Endothelial cell of umbilical vein (primary cell): Measurements from ENCODE around the gene CDC42EP3. TPM values are rescaled to one million over a fixed set of nuclear protein-coding genes. Genes with fewer than 3 reads are reported as not detected.

Experiments used
- BruUV-seq: library from RNA; stranded (reverse); fragments of 400-500 nt; replicated peaks from 2 replicates; lab custom pipeline; 2021; lab: Mats Ljungman, UMichigan
- CTCF ChIA-PET: fragments of 300-600, 350-600 bp; sonication (Branson Sonifier 250); formaldehyde crosslinking; loops from one replicate; lab custom pipeline; 2021; ENCODE audit warnings: antibody characterized with exemption, inconsistent platforms; lab: Charles Lee
- POLR2A ChIA-PET: fragments of 300-600, 350-600 bp; sonication (Branson Sonifier 250); formaldehyde crosslinking; loops from one replicate; lab custom pipeline; 2021; ENCODE audit warnings: antibody characterized with exemption, inconsistent platforms; lab: Charles Lee
- DNase-seq: peaks from one replicate; pipeline ENCODE4 v3.0.0-alpha.2; 2011; ENCODE audit warnings: low read depth, low spot score
- FAIRE-seq: peaks from 2 replicates; lab custom pipeline; 2011; peaks lifted over from hg19 to GRCh38; lab: Jason Lieb, UNC
- H2AFZ ChIP-seq: 2 replicates; pipeline ENCODE4 v1.6.0; 2012; ENCODE audit warnings: low read depth, low read length, control low read depth, inconsistent platforms
- H3K27ac ChIP-seq: 2 replicates; pipeline ENCODE4 v1.5.1; 2011; ENCODE audit warnings: low read depth, mild to moderate bottlenecking, control low read depth, low read length, moderate library complexity; ENCODE audit not compliant: insufficient read depth
- H3K27me3 ChIP-seq, 2 experiments: 2 replicates each; pipeline versions ENCODE4 v1.6.0 to v1.6.1; 2011; ENCODE audit warnings: low read length in 2 of 2, mixed read lengths in 1 of 2; ENCODE audit not compliant: control insufficient read depth in 2 of 2, insufficient read depth in 2 of 2
- H3K36me3 ChIP-seq, 2 experiments: 2 replicates in 1 of 2; 3 replicates in 1 of 2; pipeline ENCODE4 v1.5.1; 2011; ENCODE audit warnings: low read length in 2 of 2, mild to moderate bottlenecking in 1 of 2, moderate library complexity in 1 of 2; ENCODE audit not compliant: control insufficient read depth in 2 of 2, insufficient read depth in 2 of 2; ENCODE audit errors: extremely low read depth in 1 of 2
- H3K4me1 ChIP-seq: 3 replicates; pipeline ENCODE4 v1.5.1; 2011; ENCODE audit warnings: mild to moderate bottlenecking, low read length; ENCODE audit not compliant: control insufficient read depth, insufficient read depth; ENCODE audit errors: extremely low read depth
- H3K4me2 ChIP-seq: 2 replicates; pipeline ENCODE4 v1.6.1; 2011; ENCODE audit warnings: low read length, control low read depth, mixed read lengths; ENCODE audit not compliant: insufficient read depth
- H3K4me3 ChIP-seq, 3 experiments: fragments of 200-600 bp in 1 of 3; sonication (generic), shearing (Covaris generic) in 1 of 3; replicated peaks in 1 of 3; 2 replicates each; pipeline ENCODE4 v1.5.1; 2011 to 2016; ENCODE audit warnings: control low read depth in 3 of 3, low read length in 3 of 3, mild to moderate bottlenecking in 2 of 3, inconsistent platforms in 1 of 3, low read depth in 1 of 3, moderate library complexity in 1 of 3; ENCODE audit not compliant: insufficient read depth in 1 of 3
- H3K79me2 ChIP-seq: 2 replicates; pipeline ENCODE4 v1.6.0; 2012; ENCODE audit warnings: low read length, inconsistent platforms; ENCODE audit not compliant: control insufficient read depth, insufficient read depth
- H3K9ac ChIP-seq: replicated peaks from 2 replicates; pipeline ENCODE3; 2011; ENCODE audit warnings: low read length, control low read depth; ENCODE audit not compliant: insufficient read depth; ENCODE audit errors: extremely low read depth
- H3K9me1 ChIP-seq: replicated peaks from 3 replicates; pipeline ENCODE4 v1.6.0; 2011; ENCODE audit warnings: mild to moderate bottlenecking, low read length; ENCODE audit not compliant: control insufficient read depth, insufficient read depth; ENCODE audit errors: extremely low read depth
- H3K9me3 ChIP-seq: replicated peaks from 2 replicates; pipeline ENCODE4 v1.5.1; 2012; ENCODE audit warnings: low read length, inconsistent platforms; ENCODE audit not compliant: control insufficient read depth, insufficient read depth
- H4K20me1 ChIP-seq: replicated peaks from 2 replicates; pipeline ENCODE3; 2011; ENCODE audit warnings: mild to moderate bottlenecking, low read length; ENCODE audit not compliant: control insufficient read depth, insufficient read depth; ENCODE audit errors: extremely low read depth
- CTCF ChIP-seq, 2 donors: IDR thresholded peaks; 1 replicate in 1 of 2; 2 replicates in 1 of 2; pipeline ENCODE4 v1.5.1; 2011; ENCODE audit warnings: low read length in 2 of 2, mild to moderate bottlenecking in 2 of 2, moderate library complexity in 2 of 2, control low read depth in 1 of 2, inconsistent platforms in 1 of 2, low read depth in 1 of 2; ENCODE audit not compliant: insufficient read depth in 1 of 2; ENCODE audit errors: extremely low read depth in 1 of 2
- FOS ChIP-seq: IDR thresholded peaks from 2 replicates; pipeline ENCODE4 v1.6.1; 2011; ENCODE audit warnings: mild to moderate bottlenecking, low read length, moderate library complexity, borderline replicate concordance; ENCODE audit not compliant: insufficient read depth
- GATA2 ChIP-seq: IDR thresholded peaks from 2 replicates; pipeline ENCODE4 v1.7.0; 2011; ENCODE audit warnings: low read depth, mild to moderate bottlenecking, moderate library complexity, mixed read lengths, low read length; ENCODE audit not compliant: insufficient read length, insufficient read depth
- JUN ChIP-seq: IDR thresholded peaks from 2 replicates; pipeline ENCODE4 v1.6.1; 2011; ENCODE audit warnings: borderline replicate concordance, low read depth; ENCODE audit not compliant: insufficient read length, insufficient read depth
- MAX ChIP-seq: IDR thresholded peaks from 2 replicates; pipeline ENCODE4 v1.6.1; 2011; ENCODE audit not compliant: insufficient read depth, insufficient read length
- MYC ChIP-seq: IDR thresholded peaks from one replicate; pipeline ENCODE4 v1.6.1; 2011; ENCODE audit warnings: mild to moderate bottlenecking, low read depth, low read length
- POLR2A ChIP-seq: IDR thresholded peaks from 2 replicates; pipeline ENCODE4 v1.6.1; 2012; ENCODE audit warnings: low read depth, mild to moderate bottlenecking, control low read depth, low read length
- POLR2AphosphoS5 ChIP-seq: IDR thresholded peaks from 2 replicates; pipeline ENCODE4 v1.6.1; 2012; ENCODE audit warnings: low read depth, mild to moderate bottlenecking, control low read depth, low read length, moderate library complexity; ENCODE audit not compliant: insufficient read depth
- dilution Hi-C: fragments of 300-500 bp; cut with MboI; formaldehyde crosslinking; loops from one replicate; pipeline ENCODE4 v1.15.0; 2019; ENCODE audit warnings: low sequenced_read_pairs; ENCODE audit not compliant: extremely low pct_ligation_motif_present
- intact Hi-C: fragments of 100-400 bp; cut with micrococcal nuclease; formaldehyde crosslinking; loops from one replicate; pipeline ENCODE4 v1.10.0; 2022
- polyA plus RNA-seq, 4 experiments: library from polyadenylated mRNA; depleted of rRNA in 3 of 4; stranded (reverse) in 3 of 4; unstranded in 1 of 4; fragments of >200 nt; gene quantifications; 2 replicates each; pipeline versions ENCODE4 v1.2.1 to v1.2.3, GENCODE V29; 2011 to 2012; ENCODE audit warnings: missing spikeins in 1 of 4
- total RNA-seq: library from RNA; stranded (reverse); gene quantifications from 2 replicates; pipeline ENCODE4 v1.2.3, GENCODE V29; 2021

Gene CDC42EP3
- total and polyA plus RNA-seq, 2 donors (not counting 3 experiments of a cell fraction or from before 2014, with no cell fraction given) = 14.6 to 54.7 TPM

- POLR2A ChIA-PET = no interaction called here
- H3K4me3 ChIP-seq = no peak overlapping the region
- no peaks in the 10 kb centered on the region for H3K27me3 ChIP-seq
- no peak for FAIRE-seq
- no peak overlapping the region for H3K4me2 ChIP-seq
- peaks cover under 1% of the 10 kb centered on the region for H3K4me1 ChIP-seq
- H3K9me1 ChIP-seq = no peaks in the 10 kb centered on the region
- no peaks in the 10 kb centered on the region for H3K9me3 ChIP-seq
- intact Hi-C loops = no loop called here
- CTCF ChIA-PET = interaction anchor here (1.0 kb wide), 1 partner anchor 270 kb away, joined by 3 read pairs; no protein-coding TSS in a partner anchor
- no peaks in the 10 kb centered on the region for H3K79me2 ChIP-seq
- no peaks in the 10 kb centered on the region for H4K20me1 ChIP-seq
- no peak overlapping the region for H3K27ac ChIP-seq
- BruUV-seq = no TSS peak
- no peak for DNase-seq
- H2AFZ ChIP-seq = no peak overlapping the region
- H3K9ac ChIP-seq = no peak overlapping the region
- H3K36me3 ChIP-seq = no peaks in the 10 kb centered on the region
- dilution Hi-C loops = no loop called here
- peak; percentile 27 for TF ChIP-seq FOS
- TF ChIP-seq POLR2A = no peak
Measured at GRCh38 chr2:37683921-37684780, 12.7 kb upstream of the CDC42EP3 start.

- Histone ChIP-seq H3K27me3 (no peaks in the 10 kb centered on the region), H4K20me1 (no peaks in the 10 kb centered on the region), H3K9me3 (no peaks in the 10 kb centered on the region), H3K79me2 (no peaks in the 10 kb centered on the region), H3K4me2 (no peak overlapping the region), H3K27ac (no peak overlapping the region), H3K4me3 (no peak overlapping the region), H3K36me3 (no peaks in the 10 kb centered on the region), H3K4me1 (no peaks in the 10 kb centered on the region), H3K9ac (no peak overlapping the region), H3K9me1 (no peaks in the 10 kb centered on the region), H2AFZ (no peak overlapping the region)
- intact Hi-C loops (no loop called here), dilution Hi-C loops (no loop called here)
- DNase-seq = no peak
- no TSS peak for BruUV-seq
- ChIA-PET CTCF (interaction anchor here (1.0 kb wide), 1 partner anchor 269 kb away, joined by 3 read pairs; no protein-coding TSS in a partner anchor), POLR2A (no interaction called here)
- TF ChIP-seq POLR2AphosphoS5 (no peak), MYC (no peak), POLR2A (no peak), MAX (no peak), GATA2 (no peak), FOS (no peak), CTCF (IDR thresholded peaks at IDR 0.05; ENCODE audit: extremely low read depth in 1 of 2, insufficient read depth in 1 of 2, low read depth in 1 of 2, low read length in 2 of 2) (no peak), JUN (no peak)
- FAIRE-seq = no peak
Measured at GRCh38 chr2:37683241-37683640, 11.8 kb upstream of the CDC42EP3 start.
